Kidney (tissue), 14 donors: ENCODE measurements around the gene CDX1. TPM values are rescaled to one million over a fixed set of nuclear protein-coding genes. Genes with fewer than 3 reads are reported as not detected.
A peak's percentile ranks its signal among the peaks of the same experiment; 100 is the strongest.

Source experiments
- DNase-seq, 5 donors: peaks; one replicate each; pipeline ENCODE4 v3.0.0-alpha.2; 2013 to 2020
- FAIRE-seq: peaks from 2 replicates; lab custom pipeline; 2012; peaks lifted over from hg19 to GRCh38; lab: Jason Lieb, UNC
- H3K27ac ChIP-seq, 2 donors: one replicate each; pipeline ENCODE4 v1.7.0; 2013; ENCODE audit warnings: low read depth in 2 of 2, low read length in 2 of 2, inconsistent platforms in 1 of 2
- H3K27me3 ChIP-seq: one replicate; pipeline ENCODE4 v1.7.1; 2013; ENCODE audit warnings: low read length, inconsistent platforms; ENCODE audit not compliant: control insufficient read depth, insufficient read depth
- H3K36me3 ChIP-seq, 3 donors: one replicate each; pipeline versions ENCODE4 v1.7.0 to v1.7.1; 2013; ENCODE audit warnings: low read length in 3 of 3, control low read depth in 1 of 3, inconsistent platforms in 1 of 3; ENCODE audit not compliant: insufficient read depth in 3 of 3, control insufficient read depth in 2 of 3
- H3K4me1 ChIP-seq, 3 donors: one replicate each; pipeline versions ENCODE4 v1.7.0 to v1.7.1; 2013; ENCODE audit warnings: low read length in 3 of 3, inconsistent platforms in 1 of 3, low read depth in 1 of 3; ENCODE audit not compliant: control insufficient read depth in 2 of 3, insufficient read depth in 2 of 3
- H3K4me3 ChIP-seq, 3 donors: one replicate each; pipeline versions ENCODE4 v1.7.0 to v1.8.1; 2013; ENCODE audit warnings: low read length in 3 of 3, control low read depth in 1 of 3, inconsistent platforms in 1 of 3
- H3K9ac ChIP-seq, 3 donors: one replicate each; pipeline versions ENCODE4 v1.7.0 to v1.7.1; 2013; ENCODE audit warnings: low read length in 3 of 3, control low read depth in 1 of 3, inconsistent platforms in 1 of 3
- H3K9me3 ChIP-seq, 3 donors: one replicate each; pipeline versions ENCODE4 v1.7.0 to v1.7.1; 2013; ENCODE audit warnings: low read length in 3 of 3, control low read depth in 1 of 3, inconsistent platforms in 1 of 3; ENCODE audit not compliant: control insufficient read depth in 2 of 3, insufficient read depth in 1 of 3
- CTCF ChIP-seq: IDR thresholded peaks from 3 replicates; pipeline ENCODE4 v1.5.1; 2012; ENCODE audit warnings: mild to moderate bottlenecking, moderate library complexity, borderline replicate concordance; ENCODE audit not compliant: insufficient read depth; ENCODE audit errors: extremely low read depth
- intact Hi-C: fragments of 100-400 bp; cut with DNase I; formaldehyde crosslinking; loops from one replicate; pipeline ENCODE4 v1.11.1; 2022
- polyA plus RNA-seq: library from polyadenylated mRNA; stranded (reverse); fragments of 350-450 nt; fragmentation: Illumina TruSeq; extraction: RNeasy Lipid Tissue Mini Kit (QIAGEN cat#74804); gene quantifications from one replicate; pipeline ENCODE4 v1.2.3, GENCODE V29; 2014; ENCODE audit warnings: low read depth, low replicate concordance; ENCODE audit not compliant: insufficient read depth
- total RNA-seq: library from RNA; stranded (reverse); fragmentation: NEBNext Ultra II Directional; extraction: Animal tissue kit (Norgen Biotek cat#: 25700); gene quantifications from one replicate; pipeline ENCODE4 v1.2.1, GENCODE V29; 2021
- donor health status: control.
- donor health status: control.
- donor health status: control.
- donor health status: control.
- donor health status: control.
- donor health status: DM: yes; HTN: yes; CAD: no.
- donor health status: Normal renal cell carcinoma (clear cell type).

CDX1 gene
- total and polyA plus RNA-seq, 2 donors from 2014 or later = 0.39 TPM; not detected in 1

- H3K27ac ChIP-seq = peak overlapping the region in 1 of 2 donors; percentile 24
- H3K4me1 ChIP-seq = peaks cover 4 to 25% (median 6%) of the 10 kb centered on the region in 3 donors
- H3K36me3 ChIP-seq = no peaks in the 10 kb centered on the region
- TF ChIP-seq CTCF = no peak
- DNase-seq (no peak), FAIRE-seq (no peak)
- intact Hi-C loops = no loop called here
- H3K9me3 ChIP-seq = no peaks in the 10 kb centered on the region
- H3K4me3 ChIP-seq = no peak overlapping the region
- H3K9ac ChIP-seq = no peak overlapping the region
- H3K27me3 ChIP-seq = no peaks in the 10 kb centered on the region
Measured at GRCh38 chr5:150181027-150181426, 14.4 kb downstream of the CDX1 start.

- no peak overlapping the region for H3K9ac ChIP-seq
- FAIRE-seq (no peak), DNase-seq (no peak)
- TF ChIP-seq CTCF = no peak
- no peaks in the 10 kb centered on the region for H3K36me3 ChIP-seq
- no peaks in the 10 kb centered on the region for H3K9me3 ChIP-seq
- H3K27me3 ChIP-seq = no peaks in the 10 kb centered on the region
- H3K4me1 ChIP-seq = peaks cover 4 to 25% (median 6%) of the 10 kb centered on the region in 3 donors
- H3K4me3 ChIP-seq = no peak overlapping the region
- no peak overlapping the region for H3K27ac ChIP-seq
- intact Hi-C loops = no loop called here
Measured at GRCh38 chr5:150181766-150182545, 15.4 kb downstream of the CDX1 start.

GRCh38 chr5:150182774-150183173, 16.2 kb downstream of the CDX1 start:
- H3K27me3 ChIP-seq = no peaks in the 10 kb centered on the region
- intact Hi-C loops = no loop called here
- FAIRE-seq (no peak), DNase-seq (no peak)
- H3K4me1 ChIP-seq = peaks cover 0 to 25% (median 4%) of the 10 kb centered on the region in 3 donors
- no peak for TF ChIP-seq CTCF
- no peak overlapping the region for H3K4me3 ChIP-seq
- H3K9me3 ChIP-seq = no peaks in the 10 kb centered on the region
- no peak overlapping the region for H3K9ac ChIP-seq
- H3K27ac ChIP-seq = no peak overlapping the region
- no peaks in the 10 kb centered on the region for H3K36me3 ChIP-seq

DNA sequence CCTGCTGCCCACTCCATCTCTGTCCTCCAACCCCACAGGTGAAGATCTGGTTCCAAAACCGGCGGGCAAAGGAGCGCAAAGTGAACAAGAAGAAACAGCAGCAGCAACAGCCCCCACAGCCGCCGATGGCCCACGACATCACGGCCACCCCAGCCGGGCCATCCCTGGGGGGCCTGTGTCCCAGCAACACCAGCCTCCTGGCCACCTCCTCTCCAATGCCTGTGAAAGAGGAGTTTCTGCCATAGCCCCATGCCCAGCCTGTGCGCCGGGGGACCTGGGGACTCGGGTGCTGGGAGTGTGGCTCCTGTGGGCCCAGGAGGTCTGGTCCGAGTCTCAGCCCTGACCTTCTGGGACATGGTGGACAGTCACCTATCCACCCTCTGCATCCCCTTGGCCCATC, 16.9 kb downstream of the CDX1 start:
- Histone ChIP-seq H3K9ac (no peak overlapping the region), H3K27me3 (no peaks in the 10 kb centered on the region), H3K27ac (no peak overlapping the region), H3K36me3 (no peaks in the 10 kb centered on the region), H3K4me3 (no peak overlapping the region), H3K9me3 (no peaks in the 10 kb centered on the region), H3K4me1 (peaks cover 0 to 18% (median 2%) of the 10 kb centered on the region in 3 donors)
- intact Hi-C loops = no loop called here
- FAIRE-seq = no peak
- no peak for TF ChIP-seq CTCF
- no peak for DNase-seq
